ENCODE measurements around the gene NEU1.

The NEU1 gene

DNA sequence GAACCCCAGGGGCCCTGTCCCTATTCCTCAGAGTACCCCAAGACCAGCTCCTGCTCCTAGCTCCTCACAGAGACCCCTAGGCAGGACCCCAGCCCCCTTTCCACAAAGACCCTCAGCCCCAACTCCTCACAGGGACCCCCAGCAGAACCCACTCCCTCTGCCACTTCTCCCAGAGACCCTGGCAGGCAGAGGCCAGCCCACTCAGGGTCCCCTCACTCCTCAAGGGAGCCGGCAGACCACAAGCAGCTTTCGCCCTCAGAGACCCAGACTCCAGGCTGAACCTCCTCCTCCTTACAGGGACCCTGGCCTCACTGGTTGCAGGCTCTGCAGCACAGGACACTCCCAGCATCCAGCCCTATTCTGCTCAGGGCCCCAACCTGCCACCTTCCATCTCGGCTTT, 15.6 kb upstream of the NEU1 start:
- Histone ChIP-seq H3K27me3 (ENCODE audit: insufficient read depth, poor library complexity, severe bottlenecking) (no peaks in the 10 kb centered on the region), H3K27ac (replicated peaks) (no peak overlapping the region), H3K4me3 (replicated peaks; ENCODE audit: insufficient read depth, low read length) (no peak overlapping the region)
- DNase-seq (ENCODE audit: low read depth in 1 of 2, low spot score in 1 of 2) = no peak
- TF ChIP-seq GABPA (IDR thresholded peaks at IDR 0.05; ENCODE audit: low read depth) (no peak), REST (IDR thresholded peaks at IDR 0.05; ENCODE audit: insufficient replicate concordance, low read depth) (no peak), SPI1 (IDR thresholded peaks at IDR 0.05; ENCODE audit: borderline replicate concordance, low read depth) (no peak), POLR2AphosphoS5 (IDR thresholded peaks at IDR 0.05; ENCODE audit: low read depth) (no peak), CTCF (IDR thresholded peaks at IDR 0.05; ENCODE audit: insufficient read depth, low read length) (no peak)

DNA sequence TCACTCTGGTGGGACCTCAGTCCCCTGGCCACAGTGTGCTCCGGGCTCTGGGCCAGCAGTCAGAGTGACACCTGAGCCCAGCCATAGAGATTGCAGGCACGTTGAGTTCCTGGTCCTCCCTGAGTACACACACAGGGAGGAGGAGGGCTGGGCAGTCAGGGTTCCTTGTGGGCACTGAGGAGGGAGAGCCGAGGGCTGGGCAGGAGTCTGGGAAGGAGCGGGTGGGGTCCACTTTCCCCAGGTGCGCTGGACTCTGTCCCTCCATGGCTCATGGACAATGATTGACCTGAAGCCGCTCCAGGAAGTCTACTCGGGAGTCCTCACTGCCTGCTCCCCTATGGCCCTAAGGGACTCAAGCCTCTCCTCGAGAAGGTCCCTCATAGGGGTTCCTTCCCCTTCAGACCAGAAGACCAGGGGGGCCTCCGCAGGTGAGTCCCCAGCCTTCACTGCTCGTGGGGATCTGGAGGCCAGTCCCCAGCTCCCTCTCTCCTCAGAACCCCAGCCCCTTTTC, 15.1 kb upstream of the NEU1 start:
- no peak overlapping the region for H3K27ac ChIP-seq (replicated peaks)
- H3K27me3 ChIP-seq (ENCODE audit: insufficient read depth, poor library complexity, severe bottlenecking) = no peaks in the 10 kb centered on the region
- no peak overlapping the region for H3K4me3 ChIP-seq (replicated peaks; ENCODE audit: insufficient read depth, low read length)
- no peak for DNase-seq (ENCODE audit: low read depth in 1 of 2, low spot score in 1 of 2)
- TF ChIP-seq REST (IDR thresholded peaks at IDR 0.05; ENCODE audit: insufficient replicate concordance, low read depth) (no peak), GABPA (IDR thresholded peaks at IDR 0.05; ENCODE audit: low read depth) (no peak), SPI1 (IDR thresholded peaks at IDR 0.05; ENCODE audit: borderline replicate concordance, low read depth) (no peak), CTCF (IDR thresholded peaks at IDR 0.05; ENCODE audit: insufficient read depth, low read length) (no peak), POLR2AphosphoS5 (IDR thresholded peaks at IDR 0.05; ENCODE audit: low read depth) (no peak)

- no peak for DNase-seq (ENCODE audit: low read depth in 1 of 2, low spot score in 1 of 2)
- H3K4me3 ChIP-seq (replicated peaks; ENCODE audit: insufficient read depth, low read length) = no peak overlapping the region
- H3K27ac ChIP-seq (replicated peaks) = no peak overlapping the region
- TF ChIP-seq SPI1 (IDR thresholded peaks at IDR 0.05; ENCODE audit: borderline replicate concordance, low read depth) (no peak), CTCF (IDR thresholded peaks at IDR 0.05; ENCODE audit: insufficient read depth, low read length) (no peak), GABPA (IDR thresholded peaks at IDR 0.05; ENCODE audit: low read depth) (no peak), REST (IDR thresholded peaks at IDR 0.05; ENCODE audit: insufficient replicate concordance, low read depth) (no peak), POLR2AphosphoS5 (IDR thresholded peaks at IDR 0.05; ENCODE audit: low read depth) (no peak)
- H3K27me3 ChIP-seq (ENCODE audit: insufficient read depth, poor library complexity, severe bottlenecking) = no peaks in the 10 kb centered on the region
Measured at GRCh38 chr6:31877125-31877650, 14.6 kb upstream of the NEU1 start.

Data from HL-60 (cell line).